ENCODE measurements around the gene GAREM1.

The GAREM1 gene

DNA sequence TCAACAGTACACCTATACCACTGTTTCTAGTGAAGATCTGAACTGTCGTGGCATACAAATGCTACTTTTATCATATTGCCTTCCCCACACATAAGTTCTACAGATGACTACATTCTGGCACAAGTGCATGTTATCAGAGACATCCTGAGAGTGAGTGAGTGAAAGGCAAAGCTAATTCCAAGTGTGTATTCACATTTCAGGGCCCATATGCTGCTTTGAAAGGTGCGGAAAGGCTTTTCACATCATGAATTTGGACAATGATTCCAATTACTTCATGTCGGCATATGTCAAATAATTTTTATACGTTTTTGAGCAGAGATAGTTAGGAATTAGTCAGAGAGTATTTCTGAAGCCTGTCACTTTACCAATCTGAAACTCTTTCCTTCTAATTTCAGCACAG, 101.7 kb downstream of the GAREM1 start:
- TF ChIP-seq, protein P1, sequence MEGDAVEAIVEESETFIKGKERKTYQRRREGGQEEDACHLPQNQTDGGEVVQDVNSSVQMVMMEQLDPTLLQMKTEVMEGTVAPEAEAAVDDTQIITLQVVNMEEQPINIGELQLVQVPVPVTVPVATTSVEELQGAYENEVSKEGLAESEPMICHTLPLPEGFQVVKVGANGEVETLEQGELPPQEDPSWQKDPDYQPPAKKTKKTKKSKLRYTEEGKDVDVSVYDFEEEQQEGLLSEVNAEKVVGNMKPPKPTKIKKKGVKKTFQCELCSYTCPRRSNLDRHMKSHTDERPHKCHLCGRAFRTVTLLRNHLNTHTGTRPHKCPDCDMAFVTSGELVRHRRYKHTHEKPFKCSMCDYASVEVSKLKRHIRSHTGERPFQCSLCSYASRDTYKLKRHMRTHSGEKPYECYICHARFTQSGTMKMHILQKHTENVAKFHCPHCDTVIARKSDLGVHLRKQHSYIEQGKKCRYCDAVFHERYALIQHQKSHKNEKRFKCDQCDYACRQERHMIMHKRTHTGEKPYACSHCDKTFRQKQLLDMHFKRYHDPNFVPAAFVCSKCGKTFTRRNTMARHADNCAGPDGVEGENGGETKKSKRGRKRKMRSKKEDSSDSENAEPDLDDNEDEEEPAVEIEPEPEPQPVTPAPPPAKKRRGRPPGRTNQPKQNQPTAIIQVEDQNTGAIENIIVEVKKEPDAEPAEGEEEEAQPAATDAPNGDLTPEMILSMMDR (conservative IDR thresholded peaks at IDR 0.05): no peak

DNA sequence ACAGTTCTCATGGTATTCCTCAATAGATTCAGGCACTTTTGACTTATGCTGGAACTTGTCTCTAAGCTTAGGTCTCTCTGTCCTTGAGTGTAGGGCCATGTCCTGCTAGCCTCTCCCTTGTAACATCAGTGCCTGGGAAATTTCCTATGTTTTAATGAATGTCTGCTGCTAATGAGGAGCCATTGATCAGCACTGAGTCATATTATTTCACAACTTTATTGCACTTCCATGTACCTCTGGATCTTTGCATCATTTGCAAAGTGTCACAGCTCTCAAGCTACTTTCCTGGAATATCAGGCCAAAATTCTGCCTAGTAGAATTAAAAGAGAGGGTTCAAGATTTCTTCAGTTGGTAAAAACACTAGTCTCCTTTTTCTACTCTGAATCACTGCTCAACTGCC, 102.5 kb downstream of the GAREM1 start:
- no peak overlapping the region for H3K27ac ChIP-seq
- TF ChIP-seq, protein P1 (conservative IDR thresholded peaks at IDR 0.05): no peak

More for the DNA sequence above, 101.7 kb downstream of the GAREM1 start:
- no peak overlapping the region for H3K27ac ChIP-seq

DNA sequence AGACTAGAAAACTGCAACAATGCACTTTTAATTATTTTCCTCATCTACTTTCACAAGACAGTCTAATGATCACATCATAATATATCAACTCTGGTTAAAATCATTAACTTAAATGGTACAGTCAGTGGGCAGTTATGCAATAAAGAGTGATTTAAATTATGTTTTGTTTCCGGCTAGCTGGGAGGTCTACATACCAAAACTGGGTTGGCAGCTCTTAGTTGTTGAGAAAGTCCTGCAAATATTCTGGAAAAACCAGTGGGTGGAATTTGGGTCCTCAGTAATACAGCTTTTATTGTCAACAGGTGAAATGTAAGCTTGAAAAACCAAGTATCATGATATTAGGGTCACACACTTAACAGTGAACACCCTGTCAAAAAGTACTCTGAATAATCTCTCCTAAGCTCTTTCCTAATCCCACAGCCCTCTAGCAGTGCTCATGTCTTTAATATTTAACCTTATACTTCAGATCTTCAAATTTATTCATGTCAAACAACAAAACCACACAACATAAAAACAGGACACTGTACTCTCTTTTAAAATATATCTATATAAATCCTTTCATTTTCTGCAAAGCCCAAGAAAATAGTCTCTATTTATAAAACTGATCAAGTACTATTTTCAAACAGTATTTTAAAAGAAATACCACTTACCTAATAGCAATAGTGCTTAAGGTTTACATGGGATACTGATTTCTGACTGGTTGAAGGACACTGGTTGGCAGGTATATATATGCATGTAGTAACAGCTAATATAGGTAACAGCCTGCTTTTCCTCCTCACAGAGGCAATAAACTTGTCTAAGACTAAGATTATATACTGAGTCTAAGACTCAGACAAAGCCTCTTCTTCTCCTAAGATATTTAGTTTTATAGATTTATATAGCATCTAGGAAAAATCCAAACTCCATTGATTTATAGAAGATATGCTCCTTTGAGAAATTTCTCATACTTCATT, 103.8 kb downstream of the GAREM1 start:
- TF ChIP-seq, protein P1 (conservative IDR thresholded peaks at IDR 0.05): no peak
- no peak overlapping the region for H3K27ac ChIP-seq

DNA sequence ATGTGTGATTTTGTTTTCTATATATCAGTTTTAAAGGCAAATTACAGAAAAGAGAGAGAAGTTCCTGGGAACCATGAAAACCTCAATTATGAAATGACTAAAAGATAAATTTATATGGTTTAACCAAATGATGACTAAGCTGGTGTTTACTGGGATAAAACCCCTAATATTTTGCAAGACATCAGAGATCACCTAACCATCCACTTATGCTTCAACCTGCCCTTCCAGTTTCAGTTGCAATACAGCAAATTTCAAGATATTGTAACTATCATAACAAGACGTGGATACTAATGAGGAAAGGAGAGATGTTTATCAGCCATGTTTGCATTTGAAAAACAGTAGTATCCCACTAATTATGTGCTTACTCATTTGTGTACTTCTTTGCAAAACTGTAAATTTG, 108.2 kb downstream of the GAREM1 start:
- no peak overlapping the region for H3K27ac ChIP-seq
- TF ChIP-seq, protein P1 (conservative IDR thresholded peaks at IDR 0.05): no peak

DNA sequence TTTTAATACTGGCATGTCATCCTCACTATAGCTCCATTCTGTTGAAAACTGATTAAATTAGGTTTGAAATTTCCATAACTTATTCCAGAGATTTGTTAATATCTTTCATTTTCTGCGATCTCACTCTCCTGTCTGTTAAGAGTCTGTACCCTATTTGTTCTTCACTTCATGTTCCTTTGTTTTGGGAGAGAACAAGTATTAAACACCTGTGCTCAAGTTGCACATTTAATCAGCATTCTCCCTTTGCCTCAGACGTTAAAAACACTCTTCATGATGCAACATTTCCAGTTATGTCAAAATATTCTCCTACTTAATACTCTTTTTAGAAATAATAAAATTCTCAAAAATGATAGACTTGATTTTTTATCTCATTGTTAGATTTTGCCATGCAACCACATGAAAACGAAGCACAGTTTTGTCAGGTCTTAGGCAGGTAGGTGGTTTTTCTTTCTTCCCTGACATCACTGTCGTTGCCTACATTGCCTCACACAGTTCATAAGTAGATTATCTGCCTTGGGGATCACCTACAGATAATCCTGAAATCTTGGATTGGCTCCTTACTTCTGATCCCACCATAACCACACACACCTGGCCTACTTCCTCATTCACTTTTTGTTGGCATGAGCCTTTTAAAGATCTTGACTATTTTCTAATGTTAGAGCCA, 109.9 kb downstream of the GAREM1 start:
- TF ChIP-seq, protein P1 (conservative IDR thresholded peaks at IDR 0.05): no peak
- no peak overlapping the region for H3K27ac ChIP-seq

DNA sequence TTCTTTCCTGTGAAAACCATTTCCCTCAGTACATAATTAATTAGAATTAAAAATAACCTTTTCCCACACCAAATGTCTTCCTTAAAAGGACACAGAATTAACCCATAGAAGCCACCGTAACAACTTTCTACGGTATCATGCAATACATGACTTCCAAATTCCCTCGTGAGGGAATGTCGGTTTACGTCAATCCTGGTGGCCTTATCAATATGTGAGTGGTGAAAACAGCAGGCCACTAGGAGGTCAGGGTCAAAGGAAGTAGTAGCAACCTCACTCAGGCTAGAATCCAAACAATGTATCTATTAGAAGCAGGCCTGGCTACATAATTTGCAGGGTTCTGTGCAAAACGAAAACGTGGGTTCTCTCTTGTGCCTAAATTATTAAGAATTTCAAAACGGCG, 112.2 kb downstream of the GAREM1 start:
- TF ChIP-seq, protein P1 (conservative IDR thresholded peaks at IDR 0.05): no peak
- no peak overlapping the region for H3K27ac ChIP-seq

DNA sequence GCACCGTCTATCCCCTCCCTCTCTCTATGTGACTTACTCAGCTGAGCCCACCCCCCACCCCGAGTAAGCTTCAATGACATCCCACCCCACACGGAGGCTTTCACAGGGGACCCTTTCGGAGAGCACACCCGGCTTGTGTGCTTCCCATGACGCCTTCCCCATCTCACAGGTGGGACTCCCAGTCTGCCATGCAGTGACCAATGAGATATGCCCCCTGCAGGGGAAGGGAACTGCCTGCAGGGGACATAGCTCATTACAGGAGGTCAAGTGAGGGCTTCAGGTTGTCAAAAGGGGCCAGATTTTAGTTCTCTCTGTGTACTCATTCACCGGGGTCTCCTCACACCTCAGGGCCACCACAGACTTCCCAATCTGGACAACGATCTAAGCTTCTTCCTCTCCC, 112.6 kb downstream of the GAREM1 start:
- TF ChIP-seq, protein P1 (conservative IDR thresholded peaks at IDR 0.05): no peak
- H3K27ac ChIP-seq: no peak overlapping the region
